H9 (cell line): ENCODE results near the gene NTRK3. TPM values are rescaled to one million over a fixed set of nuclear protein-coding genes. Genes with fewer than 3 reads are reported as not detected.

ENCODE experiments used
- DNase-seq: peaks from one replicate; pipeline ENCODE4 v3.0.0-alpha.2; 2017
- H2AFZ ChIP-seq: one replicate; pipeline ENCODE4 v1.6.1; 2013; ENCODE audit warnings: mild to moderate bottlenecking, low read length, control low read depth, moderate library complexity
- H2AK5ac ChIP-seq: 2 replicates; pipeline ENCODE4 v1.6.1; 2013; ENCODE audit warnings: low read length, control low read depth, mixed read lengths; ENCODE audit not compliant: insufficient read length
- H2BK120ac ChIP-seq: one replicate; pipeline ENCODE4 v1.6.1; 2013; ENCODE audit warnings: low read depth, mild to moderate bottlenecking, low read length, control low read depth, inconsistent platforms; ENCODE audit not compliant: poor library complexity, severe bottlenecking
- H2BK12ac ChIP-seq: 2 replicates; pipeline ENCODE4 v1.6.1; 2013; ENCODE audit warnings: low read length, control low read depth, mixed read lengths, low read depth; ENCODE audit not compliant: insufficient read length
- H2BK15ac ChIP-seq: 2 replicates; pipeline ENCODE4 v1.6.1; 2013; ENCODE audit warnings: low read depth, low read length, control low read depth
- H2BK20ac ChIP-seq: one replicate; pipeline ENCODE4 v1.6.1; 2013; ENCODE audit warnings: low read depth, mild to moderate bottlenecking, low read length, control low read depth, inconsistent platforms; ENCODE audit not compliant: poor library complexity, severe bottlenecking
- H2BK5ac ChIP-seq: 2 replicates; pipeline ENCODE4 v1.6.1; 2013; ENCODE audit warnings: low read length, control low read depth, mixed read lengths; ENCODE audit not compliant: insufficient read length
- H3K14ac ChIP-seq: 2 replicates; pipeline ENCODE4 v1.6.1; 2013; ENCODE audit warnings: low read length, control low read depth; ENCODE audit not compliant: insufficient read depth
- H3K18ac ChIP-seq: 2 replicates; pipeline ENCODE4 v1.6.1; 2013; ENCODE audit warnings: low read depth, mild to moderate bottlenecking, mixed read lengths, low read length, control low read depth; ENCODE audit not compliant: insufficient read length
- H3K23ac ChIP-seq: 2 replicates; pipeline ENCODE4 v1.6.1; 2013; ENCODE audit warnings: low read length, control low read depth, mixed read lengths, low read depth; ENCODE audit not compliant: insufficient read length
- H3K23me2 ChIP-seq: 2 replicates; pipeline ENCODE4 v1.6.1; 2013; ENCODE audit warnings: low read depth, mild to moderate bottlenecking, mixed read lengths, low read length, control low read depth; ENCODE audit not compliant: insufficient read length, poor library complexity, severe bottlenecking
- H3K27ac ChIP-seq: 2 replicates; pipeline ENCODE4 v1.5.1; 2013; ENCODE audit warnings: low read length, control low read depth, mixed read lengths, low read depth; ENCODE audit not compliant: insufficient read length
- H3K27me3 ChIP-seq: 2 replicates; pipeline ENCODE4 v1.6.1; 2013; ENCODE audit warnings: low read length, control low read depth, inconsistent platforms; ENCODE audit not compliant: insufficient read depth
- H3K4ac ChIP-seq: 2 replicates; pipeline ENCODE4 v1.6.1; 2013; ENCODE audit warnings: low read depth, mild to moderate bottlenecking, control low read depth, inconsistent platforms, low read length, moderate library complexity
- H3K4me1 ChIP-seq: 2 replicates; pipeline ENCODE4 v1.6.1; 2013; ENCODE audit warnings: low read length, control low read depth, inconsistent platforms; ENCODE audit not compliant: insufficient read depth
- H3K4me2 ChIP-seq: 2 replicates; pipeline ENCODE4 v1.6.1; 2013; ENCODE audit warnings: low read length, control low read depth, mixed read lengths; ENCODE audit not compliant: insufficient read length, insufficient read depth
- H3K56ac ChIP-seq: 2 replicates; pipeline ENCODE4 v1.6.1; 2013; ENCODE audit warnings: low read depth, mild to moderate bottlenecking, mixed read lengths, low read length, control low read depth; ENCODE audit not compliant: insufficient read length
- H3K79me1 ChIP-seq: 2 replicates; pipeline ENCODE4 v1.6.1; 2013; ENCODE audit warnings: low read depth, mild to moderate bottlenecking, moderate library complexity, low read length, control low read depth, inconsistent platforms; ENCODE audit not compliant: insufficient read depth, poor library complexity, severe bottlenecking
- H3K79me2 ChIP-seq: 2 replicates; pipeline ENCODE4 v1.6.1; 2013; ENCODE audit warnings: low read length, control low read depth, inconsistent platforms; ENCODE audit not compliant: insufficient read depth
- H3K9ac ChIP-seq: 2 replicates; pipeline ENCODE4 v1.6.1; 2013; ENCODE audit warnings: low read length, control low read depth, mixed read lengths; ENCODE audit not compliant: insufficient read length; ENCODE audit errors: extremely low read depth
- H3K9me3 ChIP-seq: one replicate; pipeline ENCODE4 v1.6.1; 2013; ENCODE audit warnings: low read depth, low read length, inconsistent platforms; ENCODE audit not compliant: control insufficient read depth
- H3T11ph ChIP-seq: one replicate; pipeline ENCODE4 v1.6.1; 2013; ENCODE audit warnings: mild to moderate bottlenecking, low read length, control low read depth, inconsistent platforms
- H4K20me1 ChIP-seq: one replicate; pipeline ENCODE4 v1.6.1; 2013; ENCODE audit not compliant: control insufficient read depth, insufficient read length, insufficient read depth
- H4K5ac ChIP-seq: 2 replicates; pipeline ENCODE4 v1.6.1; 2013; ENCODE audit warnings: low read depth, mild to moderate bottlenecking, mixed read lengths, low read length, control low read depth; ENCODE audit not compliant: insufficient read length
- H4K8ac ChIP-seq: replicated peaks from 2 replicates; pipeline ENCODE4 v1.6.1; 2013; ENCODE audit warnings: low read length, control low read depth, mixed read lengths, low read depth; ENCODE audit not compliant: insufficient read length
- H4K91ac ChIP-seq: 2 replicates; pipeline ENCODE4 v1.6.1; 2013; ENCODE audit warnings: low read depth, mild to moderate bottlenecking, moderate library complexity, mixed read lengths, low read length, control low read depth; ENCODE audit not compliant: insufficient read length
- H3K27ac Mint-ChIP-seq, 3 experiments: 2 replicates in 2 of 3; 3 replicates in 1 of 3; pipeline ENCODE4 v1.8.0; 2020 to 2021; ENCODE audit warnings: mixed read lengths in 3 of 3, mild to moderate bottlenecking in 1 of 3, moderate library complexity in 1 of 3
- H3K27me3 Mint-ChIP-seq: 2 replicates; pipeline ENCODE4 v1.8.0; 2021; ENCODE audit warnings: low read depth, mild to moderate bottlenecking, moderate library complexity, mixed read lengths
- H3K36me3 Mint-ChIP-seq, 3 experiments: 2 replicates in 2 of 3; 3 replicates in 1 of 3; pipeline ENCODE4 v1.8.0; 2020 to 2021; ENCODE audit warnings: low read depth in 3 of 3, mixed read lengths in 3 of 3; ENCODE audit not compliant: insufficient read depth in 1 of 3
- H3K4me1 Mint-ChIP-seq, 2 experiments: 2 replicates each; pipeline ENCODE4 v1.8.0; 2020; ENCODE audit warnings: mixed read lengths in 2 of 2
- H3K4me3 Mint-ChIP-seq, 2 experiments: 2 replicates in 1 of 2; 3 replicates in 1 of 2; pipeline ENCODE4 v1.8.0; 2020 to 2021; ENCODE audit warnings: mild to moderate bottlenecking in 2 of 2, mixed read lengths in 2 of 2, moderate library complexity in 1 of 2
- H3K9me3 Mint-ChIP-seq, 2 experiments: 2 replicates in 1 of 2; 3 replicates in 1 of 2; pipeline ENCODE4 v1.8.0; 2020; ENCODE audit warnings: mild to moderate bottlenecking in 2 of 2, mixed read lengths in 2 of 2, moderate library complexity in 1 of 2
- WGBS: extraction: QIAGEN DNeasy Blood & Tissue Kit; methylation state at CpG from one replicate; pipeline ENCODE4 v1.1.7; 2013; ENCODE audit warnings: missing lambda C conversion rate, low lambda C conversion rate, mixed read lengths; ENCODE audit not compliant: insufficient read length; ENCODE audit errors: extremely low coverage; 5-methylcytosine and 5-hydroxymethylcytosine counted together
- total RNA-seq: library from RNA; stranded (reverse); gene quantifications from 2 replicates; pipeline ENCODE4 v1.2.1, GENCODE V29; 2021
- TF ChIP-seq, protein P1 (sequence below): fragments of 200-600 bp; sonication (generic); conservative IDR thresholded peaks from 3 replicates; pipeline ENCODE4 v1.8.0; 2021; ENCODE audit warnings: antibody characterized with exemption, mild to moderate bottlenecking

NTRK3 gene
- total RNA-seq, 1 experiment from 2014 or later = 2.5 TPM

DNA sequence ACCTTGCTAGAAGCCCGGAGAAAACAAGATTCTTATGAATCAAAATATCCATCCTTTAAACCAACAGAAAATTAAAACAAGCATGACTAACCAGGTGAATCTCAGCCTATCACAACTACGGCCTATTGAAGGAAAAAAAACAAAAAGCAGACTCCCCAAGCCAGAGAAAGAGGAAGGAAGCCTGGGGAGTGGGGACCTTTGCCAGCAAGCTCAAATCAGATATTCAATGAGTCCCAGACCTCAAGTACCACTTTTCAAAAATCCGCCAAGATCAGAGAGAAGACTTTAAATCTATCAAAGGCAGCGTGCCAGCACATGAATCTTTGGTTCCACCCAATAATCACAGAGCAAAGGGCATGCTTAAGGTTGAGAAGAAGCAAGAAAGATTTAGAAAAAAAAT lies 253.8 kb downstream of the NTRK3 start:
- Mint-ChIP-seq H3K9me3 (peaks cover 6% of the 10 kb centered on the region in 2 experiments), H3K4me1 (peaks cover 0 to 3% of the 10 kb centered on the region in 2 experiments; a peak in 1 of 4 replicates), H3K27me3 (no peaks in the 10 kb centered on the region; the same call in 1 of the 2 replicates), H3K4me3 (no peak overlapping the region), H3K36me3 (no peaks in the 10 kb centered on the region), H3K27ac (no peak overlapping the region)
- Histone ChIP-seq H3K27ac (no peak overlapping the region), H3K23me2 (no peaks in the 10 kb centered on the region), H3K14ac (no peak overlapping the region), H4K91ac (no peak overlapping the region), H3K4me2 (no peak overlapping the region), H3K27me3 (no peaks in the 10 kb centered on the region), H3K9me3 (no peaks in the 10 kb centered on the region), H4K5ac (no peak overlapping the region), H2AFZ (no peak overlapping the region), H3K79me2 (no peaks in the 10 kb centered on the region), H2BK12ac (no peak overlapping the region), H3K18ac (no peak overlapping the region), H2BK5ac (no peak overlapping the region), H3K56ac (no peak overlapping the region), H4K20me1 (no peaks in the 10 kb centered on the region), H2BK120ac (no peak overlapping the region), H3T11ph (no peak overlapping the region), H3K9ac (no peak overlapping the region), H2BK15ac (no peak overlapping the region), H2AK5ac (no peak overlapping the region), H4K8ac (no peak overlapping the region), H3K23ac (no peak overlapping the region), H2BK20ac (no peak overlapping the region), H3K4me1 (no peaks in the 10 kb centered on the region), H3K79me1 (no peaks in the 10 kb centered on the region), H3K4ac (no peak overlapping the region)
- no peak for DNase-seq
- TF ChIP-seq, protein P1, sequence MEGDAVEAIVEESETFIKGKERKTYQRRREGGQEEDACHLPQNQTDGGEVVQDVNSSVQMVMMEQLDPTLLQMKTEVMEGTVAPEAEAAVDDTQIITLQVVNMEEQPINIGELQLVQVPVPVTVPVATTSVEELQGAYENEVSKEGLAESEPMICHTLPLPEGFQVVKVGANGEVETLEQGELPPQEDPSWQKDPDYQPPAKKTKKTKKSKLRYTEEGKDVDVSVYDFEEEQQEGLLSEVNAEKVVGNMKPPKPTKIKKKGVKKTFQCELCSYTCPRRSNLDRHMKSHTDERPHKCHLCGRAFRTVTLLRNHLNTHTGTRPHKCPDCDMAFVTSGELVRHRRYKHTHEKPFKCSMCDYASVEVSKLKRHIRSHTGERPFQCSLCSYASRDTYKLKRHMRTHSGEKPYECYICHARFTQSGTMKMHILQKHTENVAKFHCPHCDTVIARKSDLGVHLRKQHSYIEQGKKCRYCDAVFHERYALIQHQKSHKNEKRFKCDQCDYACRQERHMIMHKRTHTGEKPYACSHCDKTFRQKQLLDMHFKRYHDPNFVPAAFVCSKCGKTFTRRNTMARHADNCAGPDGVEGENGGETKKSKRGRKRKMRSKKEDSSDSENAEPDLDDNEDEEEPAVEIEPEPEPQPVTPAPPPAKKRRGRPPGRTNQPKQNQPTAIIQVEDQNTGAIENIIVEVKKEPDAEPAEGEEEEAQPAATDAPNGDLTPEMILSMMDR = no peak
- no CpG with 5 or more reads among the region's 4 CpGs for WGBS
